ENCODE measurements around the gene ATP2C2.

ATP2C2 gene

DNA sequence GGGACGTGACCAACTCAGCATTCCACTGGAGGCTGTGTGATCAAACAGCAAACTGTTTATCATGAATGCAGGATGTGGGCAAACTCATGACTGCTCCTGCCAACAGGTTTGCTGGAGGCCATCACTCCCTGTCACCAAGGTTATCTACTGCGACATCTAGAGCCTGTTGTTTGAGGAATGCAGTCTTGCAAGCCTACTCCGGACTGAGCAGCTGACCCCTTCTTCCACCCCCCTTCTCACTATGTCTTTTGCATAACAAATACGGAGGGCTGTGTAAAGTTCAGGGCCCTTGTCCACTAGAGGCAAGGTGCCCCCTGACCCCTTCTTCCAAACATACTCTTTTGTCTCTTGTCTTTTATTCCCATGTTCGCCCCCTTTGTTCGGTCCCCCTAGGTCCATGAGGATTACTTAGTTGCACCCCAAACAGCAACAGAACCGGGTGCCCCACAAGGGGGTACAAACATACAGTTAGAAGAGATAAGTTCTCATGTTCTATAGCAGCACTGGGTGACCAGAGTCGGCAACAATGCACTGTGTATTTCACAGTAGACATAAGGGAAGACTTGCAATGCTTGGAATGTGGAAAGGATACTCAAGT is 107.4 kb downstream of the ATP2C2 start:
- no peak for DNase-seq (ENCODE audit: low read depth in 2 of 2)

DNA sequence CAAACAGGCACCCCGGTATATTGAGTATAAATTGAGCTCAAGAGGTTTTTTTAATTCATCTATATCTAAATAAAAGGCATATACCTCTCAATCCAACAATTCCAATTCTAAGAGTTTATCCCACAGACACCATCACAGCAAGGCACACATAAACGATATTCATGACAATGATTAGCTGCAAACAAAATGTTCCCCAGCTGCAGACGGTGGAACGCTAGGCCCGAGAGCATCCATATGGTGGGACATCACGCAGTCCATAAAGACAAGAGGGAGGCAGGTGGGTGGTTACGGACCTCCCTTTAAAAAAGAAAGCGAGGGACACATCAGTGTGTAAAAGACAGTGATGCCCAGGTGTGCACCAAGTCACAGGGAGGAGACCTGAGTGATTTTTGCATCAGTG is 108.1 kb downstream of the ATP2C2 start:
- DNase-seq (ENCODE audit: low read depth in 2 of 2), result no peak

DNA sequence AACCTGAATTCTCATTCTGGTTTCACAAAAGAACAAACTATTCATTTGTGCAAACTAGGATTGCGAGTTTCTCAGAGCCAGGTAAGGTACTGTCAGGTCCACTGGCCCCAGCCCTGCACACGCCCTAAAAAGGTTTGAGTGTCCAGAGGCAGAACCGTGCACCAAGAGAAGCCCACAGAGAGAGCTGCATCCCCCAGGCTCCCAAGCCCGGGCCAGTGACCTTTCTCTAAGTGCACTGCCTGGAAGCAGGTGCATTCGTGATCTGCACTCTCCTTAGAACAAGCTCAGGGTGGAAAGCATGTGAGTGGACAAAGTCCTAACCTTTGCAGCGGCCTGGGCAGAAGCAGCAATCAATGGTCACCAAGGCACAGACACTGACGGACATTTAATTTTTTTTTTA is 109.3 kb downstream of the ATP2C2 start:
- DNase-seq (ENCODE audit: low read depth in 2 of 2), result no peak

DNA sequence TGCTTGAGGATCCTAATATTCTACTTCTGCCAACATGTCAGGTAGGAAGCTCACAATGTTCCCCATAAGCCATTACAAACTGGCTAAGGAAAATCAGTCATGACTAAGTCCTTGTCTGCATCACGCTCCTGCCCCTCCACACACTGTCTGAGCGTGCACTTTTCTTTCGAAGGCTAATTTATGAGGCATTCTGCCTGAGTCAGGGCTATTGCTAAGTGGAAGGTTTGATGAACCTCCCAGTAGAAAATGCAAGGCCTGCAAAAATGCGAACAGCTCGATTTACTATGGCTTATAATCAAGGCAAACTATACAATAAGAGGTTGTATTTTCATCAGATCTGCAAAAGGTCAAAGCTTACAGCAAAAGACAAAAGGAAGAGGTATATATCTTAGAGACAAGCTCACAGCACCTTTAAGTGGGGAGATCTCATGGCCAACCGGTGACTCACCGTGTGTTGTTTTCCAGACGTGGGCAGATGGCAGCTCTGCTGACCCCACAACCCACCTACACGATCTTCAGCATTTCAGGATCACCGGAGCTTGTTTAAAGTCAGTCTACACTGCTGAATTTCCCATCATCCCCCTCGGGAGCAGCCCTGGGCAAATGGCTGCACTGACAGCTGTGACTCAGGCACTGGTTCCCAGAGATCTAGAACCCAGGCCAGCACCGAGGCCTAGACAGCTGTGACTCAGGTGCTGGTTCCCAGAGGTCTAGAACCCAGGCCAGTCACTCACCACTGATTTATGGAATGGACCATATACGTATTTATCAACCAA is 110.0 kb downstream of the ATP2C2 start:
- no peak for DNase-seq (ENCODE audit: low read depth in 2 of 2)

DNA sequence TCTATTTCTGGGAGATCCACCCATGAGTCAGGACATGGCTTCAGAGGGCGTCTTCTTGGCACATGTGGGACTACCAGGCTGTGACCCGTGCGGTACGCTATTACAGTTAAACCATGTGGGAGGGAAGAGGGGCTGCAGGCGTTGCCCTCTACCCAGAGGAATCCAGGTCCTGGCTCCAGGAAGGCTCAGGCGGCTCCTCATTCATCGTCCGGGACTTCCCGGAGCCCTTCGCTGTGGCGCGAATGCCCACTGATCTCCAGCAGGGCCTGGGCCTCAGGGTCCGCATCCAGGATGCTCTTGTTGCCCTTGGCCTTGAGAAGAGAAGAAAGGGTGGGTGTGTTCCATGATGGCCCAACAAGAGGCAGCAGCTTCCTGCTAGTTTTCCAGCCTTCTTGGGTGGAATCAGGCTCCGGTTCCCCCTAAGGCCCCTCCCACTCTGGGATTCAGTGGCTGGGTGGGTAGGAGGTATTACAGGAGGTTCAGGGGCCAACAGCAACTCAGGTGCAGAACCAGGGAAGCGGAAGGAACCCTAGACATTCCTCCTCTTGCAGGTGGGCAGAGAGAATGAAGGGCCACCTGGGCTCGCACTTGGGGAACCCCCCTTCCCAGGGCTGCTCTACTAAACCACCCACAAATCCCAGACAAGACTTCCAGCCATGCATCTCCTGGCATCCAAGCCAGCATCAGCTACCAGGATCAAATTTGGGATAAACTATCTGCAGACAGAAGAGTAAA is 111.5 kb downstream of the ATP2C2 start:
- DNase-seq (ENCODE audit: low read depth in 2 of 2), result no peak

DNA sequence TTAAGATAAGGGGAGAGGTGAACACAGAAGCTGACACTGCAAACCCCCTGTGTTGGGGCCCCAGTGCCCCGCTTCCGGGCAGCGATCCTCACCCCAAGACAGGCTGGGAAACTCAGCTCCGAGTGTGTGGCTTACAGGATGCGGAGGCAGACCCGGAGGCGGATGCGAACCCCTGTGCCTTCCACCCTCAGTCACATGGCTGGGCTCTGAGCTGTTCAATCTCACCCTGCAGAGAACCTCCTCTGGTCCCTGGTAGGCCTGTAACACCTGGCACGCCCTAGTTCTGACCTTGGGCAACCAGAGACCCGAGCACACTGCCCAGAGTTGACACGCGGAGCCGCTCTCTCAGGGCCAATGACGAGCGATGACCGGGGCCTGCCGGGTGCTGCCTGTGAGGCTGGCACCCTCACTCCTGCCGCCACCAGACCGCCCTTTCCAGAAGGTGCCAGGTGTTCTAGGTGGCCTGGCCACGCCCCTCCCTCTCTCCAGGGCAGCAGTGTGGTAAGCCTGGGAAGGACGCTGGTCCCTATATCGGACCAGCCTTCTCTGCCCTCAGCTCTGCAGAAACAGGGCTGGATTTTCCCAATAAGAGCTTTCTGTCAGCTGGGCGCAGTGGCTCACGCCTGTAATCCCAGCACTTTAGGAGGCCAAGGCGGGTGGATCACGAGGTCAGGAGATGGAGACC is 112.9 kb downstream of the ATP2C2 start:
- no peak for DNase-seq (ENCODE audit: low read depth in 2 of 2)

DNA sequence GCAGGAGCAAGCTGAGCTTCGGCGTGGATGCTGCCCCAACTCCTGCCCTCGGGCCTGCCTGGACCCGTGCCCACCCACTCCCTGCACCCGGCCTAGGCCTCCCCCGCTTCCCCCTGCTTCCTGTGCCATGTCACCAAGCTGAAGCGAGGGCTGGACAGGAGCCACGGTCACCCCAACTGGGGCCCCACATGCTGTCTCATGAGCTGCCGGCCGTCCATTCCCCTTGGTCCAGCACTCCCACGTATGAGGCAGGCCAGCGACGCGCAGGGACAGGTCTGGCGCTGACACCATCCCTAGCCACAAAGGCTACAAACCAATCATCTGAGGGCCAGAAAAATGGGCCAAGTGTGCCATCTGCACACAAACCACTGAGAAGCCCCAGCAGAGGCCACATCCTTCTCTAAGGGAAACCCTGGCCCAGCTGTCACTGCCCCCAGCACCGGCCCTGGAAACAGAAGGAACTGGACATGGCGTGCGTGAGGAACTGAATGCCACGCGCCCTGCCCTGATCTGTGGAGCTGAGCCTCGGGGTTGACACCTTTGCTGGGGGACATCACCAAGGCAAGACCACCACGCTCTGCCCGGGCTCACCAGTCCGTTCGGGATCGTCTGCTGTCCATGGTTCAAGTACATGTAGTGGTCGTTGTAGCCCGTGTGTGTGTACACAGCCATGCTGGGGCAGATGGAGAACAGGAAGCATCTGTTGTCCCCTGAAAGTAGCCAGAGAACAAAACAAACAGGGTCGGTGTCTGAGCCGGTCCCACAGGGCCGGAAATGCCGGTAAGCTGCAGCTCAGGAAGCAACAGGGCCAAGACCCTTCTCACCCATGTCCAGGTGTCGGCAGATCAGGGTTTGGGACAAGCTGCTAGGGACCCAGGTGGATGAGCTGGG is 113.9 kb downstream of the ATP2C2 start:
- DNase-seq (ENCODE audit: low read depth in 2 of 2), result no peak

DNA sequence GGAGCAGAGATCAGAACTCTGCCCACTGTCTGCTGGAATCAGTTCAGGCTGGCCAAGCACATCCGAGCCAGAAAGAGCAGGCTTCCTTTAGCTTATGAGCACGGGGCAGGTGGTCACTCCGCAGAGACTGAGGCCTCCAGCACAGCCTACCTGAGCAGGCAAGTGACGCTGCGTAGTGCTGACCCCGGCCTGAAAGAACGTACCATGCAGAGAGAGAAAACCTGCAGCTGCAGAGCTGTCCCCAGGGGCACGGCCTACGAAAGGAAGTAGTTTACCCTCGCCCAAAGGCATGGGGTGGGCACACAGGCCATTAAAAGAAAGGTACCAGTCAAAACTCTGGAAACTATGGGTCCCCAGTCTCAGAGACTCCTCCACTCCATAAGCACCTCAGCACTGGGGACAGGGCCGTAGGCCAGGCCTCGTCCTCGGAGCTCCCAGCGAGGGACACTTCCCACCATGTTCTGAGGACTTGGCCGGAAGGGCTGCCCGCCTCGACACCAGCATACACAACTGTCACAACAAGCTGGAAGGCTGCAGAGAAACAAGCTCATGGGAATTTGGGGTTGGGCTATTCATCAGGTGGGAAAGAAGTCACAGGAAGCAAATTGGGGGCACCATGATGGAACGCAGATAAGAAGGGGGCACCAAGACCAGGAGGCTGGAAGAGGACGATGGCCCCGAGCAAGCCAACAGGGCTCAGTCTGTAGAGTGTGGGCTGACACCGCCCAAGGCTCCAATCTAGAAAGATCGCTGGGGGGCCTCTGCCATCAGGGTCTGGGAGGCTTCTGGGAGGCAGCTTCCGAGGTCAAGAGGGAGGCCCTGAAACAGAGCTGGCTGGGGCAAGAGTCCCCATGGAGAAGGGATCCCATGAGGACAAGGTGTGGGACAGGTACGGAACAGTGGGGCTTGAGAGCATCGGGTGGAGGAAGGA is 114.9 kb downstream of the ATP2C2 start:
- no peak for DNase-seq (ENCODE audit: low read depth in 2 of 2)

DNA sequence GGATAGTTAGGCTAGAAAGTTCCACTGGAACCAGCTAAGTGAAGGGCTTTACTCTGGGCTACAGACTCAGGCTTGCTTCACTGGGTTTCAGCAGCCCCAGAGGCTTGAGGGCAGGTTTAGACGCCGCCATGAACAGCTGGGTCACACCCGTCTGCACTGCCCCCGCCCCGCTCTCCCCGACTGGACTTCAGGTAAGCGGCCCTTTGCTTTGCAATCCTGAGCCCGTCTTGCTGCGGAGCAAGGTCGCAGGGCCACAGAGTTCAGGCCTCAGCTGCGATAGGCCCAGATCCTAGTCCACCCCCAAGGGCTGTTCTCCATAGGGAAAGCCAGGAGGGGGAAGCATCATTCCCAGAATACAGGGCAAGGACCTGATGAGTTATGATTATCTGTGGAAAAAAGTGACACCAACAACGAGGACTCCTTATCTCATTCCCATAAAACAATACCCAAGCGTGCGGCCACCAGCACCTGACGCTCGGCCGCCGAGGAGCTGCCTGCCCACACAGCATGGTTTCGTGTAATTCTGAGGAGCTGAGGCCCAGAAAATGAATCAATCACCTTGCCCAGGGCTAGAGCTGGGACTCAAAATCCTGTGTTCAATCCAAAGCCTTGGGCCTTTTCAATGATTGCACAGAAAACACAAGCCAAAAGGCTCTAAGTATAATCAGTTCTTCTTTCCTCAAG is 115.7 kb downstream of the ATP2C2 start:
- DNase-seq (ENCODE audit: low read depth in 2 of 2), result no peak

DNA sequence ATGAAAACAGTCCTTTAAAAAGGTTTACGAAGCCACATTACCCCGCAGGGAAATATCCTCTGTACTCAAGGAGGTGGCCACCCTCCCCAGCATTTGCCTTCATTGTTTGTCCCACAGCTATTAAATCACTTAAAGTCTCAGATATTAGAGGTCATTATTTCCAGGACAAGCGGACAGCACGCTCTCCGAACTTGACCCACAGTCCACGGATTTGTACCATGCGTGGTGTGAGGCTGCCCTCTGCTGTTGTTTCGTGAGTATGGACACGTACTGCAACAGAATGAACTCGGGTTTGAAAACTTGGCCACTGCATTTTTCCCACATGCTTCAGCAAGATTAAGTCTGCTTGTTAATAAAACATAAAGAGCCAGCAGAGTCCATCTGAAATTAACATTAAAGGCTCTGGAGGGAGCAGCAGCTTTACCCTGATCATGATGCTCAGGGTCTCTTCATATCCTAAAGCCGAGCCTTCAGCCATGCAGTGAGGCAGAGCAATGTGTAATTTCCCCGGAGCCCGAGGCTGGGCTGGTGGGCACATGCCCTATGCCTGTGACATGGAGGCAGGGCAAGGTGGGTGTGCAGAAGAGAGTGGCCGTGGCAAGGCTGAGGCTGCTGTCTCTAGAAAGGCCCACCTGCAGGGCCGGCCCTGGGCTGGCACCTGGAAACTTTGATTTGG is 116.4 kb downstream of the ATP2C2 start:
- no peak for DNase-seq (ENCODE audit: low read depth in 2 of 2)

DNA sequence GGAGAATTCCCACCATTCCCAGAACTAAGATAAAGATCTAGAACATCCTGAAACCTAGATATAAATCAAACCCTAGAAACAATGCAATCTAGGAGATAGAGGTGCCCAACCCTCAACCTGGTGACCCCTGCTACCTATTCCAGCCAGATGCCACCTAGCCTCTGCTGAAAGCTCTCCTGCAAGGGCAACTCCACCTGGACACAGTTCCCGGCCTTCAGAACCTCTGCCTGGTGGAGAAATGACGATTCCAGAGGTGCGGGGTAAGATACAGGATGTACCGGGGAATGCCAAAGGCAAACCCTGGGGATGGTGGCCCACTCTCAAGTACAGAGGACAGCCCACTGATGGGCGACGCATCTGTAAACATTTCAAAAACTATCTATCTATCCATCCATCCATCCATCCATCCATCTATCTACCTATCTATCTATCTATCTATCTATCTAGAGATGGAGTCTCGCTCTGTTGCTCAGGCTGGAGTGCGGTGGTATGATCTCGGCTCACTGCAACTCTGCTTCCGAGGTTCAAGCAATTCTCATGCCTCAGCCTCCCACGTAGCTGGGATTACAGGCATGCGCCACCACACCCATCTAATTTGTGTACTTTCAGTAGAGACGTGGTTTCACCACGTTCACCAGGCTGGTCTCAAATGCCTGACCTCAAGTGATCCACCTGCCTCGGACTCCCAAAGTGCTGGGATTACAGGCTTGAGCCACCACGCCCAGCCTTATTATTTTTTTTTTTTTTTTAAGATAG is 117.1 kb downstream of the ATP2C2 start:
- DNase-seq (ENCODE audit: low read depth in 2 of 2), result no peak

DNA sequence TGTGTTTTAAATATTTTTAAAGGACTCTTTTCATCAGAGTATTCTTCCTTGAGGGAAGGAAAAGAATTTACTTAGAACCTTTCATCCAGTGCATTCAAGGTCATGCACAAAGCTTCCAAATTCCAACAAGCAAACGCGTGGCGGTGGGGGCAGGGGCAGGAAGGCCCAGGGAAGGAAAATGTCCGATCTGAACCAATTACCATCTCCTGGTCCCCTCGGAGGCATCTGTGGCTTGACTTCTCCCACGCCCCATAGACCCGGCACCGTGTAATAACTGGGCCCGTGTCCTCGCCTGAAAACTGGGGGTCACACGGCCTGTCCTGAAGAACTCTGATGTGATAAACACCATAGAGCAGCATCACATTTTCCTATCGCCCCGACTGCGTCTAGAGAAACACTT is 117.8 kb downstream of the ATP2C2 start:
- DNase-seq (ENCODE audit: low read depth in 2 of 2), result no peak

DNA sequence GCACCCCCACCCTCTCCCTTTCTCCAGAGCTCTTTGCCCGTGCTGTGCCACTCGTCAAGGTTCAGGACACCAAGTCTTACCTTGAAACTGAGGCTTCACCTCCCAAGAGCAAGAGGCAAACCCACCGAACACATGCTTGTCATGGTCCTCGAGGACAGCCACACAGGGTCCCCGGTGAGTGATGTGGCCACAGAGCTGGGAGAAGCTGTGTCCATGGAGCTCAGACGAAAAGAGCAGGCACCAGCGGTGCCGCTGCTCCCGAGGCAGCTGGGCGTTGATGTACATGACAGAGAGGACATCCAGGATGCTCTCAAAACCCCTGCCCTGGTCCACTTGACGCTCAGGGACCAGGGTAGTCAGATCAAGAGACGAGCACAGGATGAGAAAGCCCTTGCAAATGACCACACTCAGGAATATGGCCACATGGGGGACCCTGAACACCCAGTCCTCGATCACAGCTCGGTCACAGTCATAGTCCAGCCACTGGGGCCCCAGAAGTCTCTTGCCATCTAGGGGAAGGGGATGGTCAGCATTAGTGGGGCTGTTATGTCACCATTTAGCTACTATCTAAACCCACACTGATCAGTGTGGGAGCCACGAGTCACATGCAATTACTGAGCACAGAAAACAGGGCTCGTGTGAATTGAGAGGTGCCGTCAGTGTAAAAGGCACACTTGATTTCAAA is 118.4 kb downstream of the ATP2C2 start:
- DNase-seq (ENCODE audit: low read depth in 2 of 2), result no peak

DNA sequence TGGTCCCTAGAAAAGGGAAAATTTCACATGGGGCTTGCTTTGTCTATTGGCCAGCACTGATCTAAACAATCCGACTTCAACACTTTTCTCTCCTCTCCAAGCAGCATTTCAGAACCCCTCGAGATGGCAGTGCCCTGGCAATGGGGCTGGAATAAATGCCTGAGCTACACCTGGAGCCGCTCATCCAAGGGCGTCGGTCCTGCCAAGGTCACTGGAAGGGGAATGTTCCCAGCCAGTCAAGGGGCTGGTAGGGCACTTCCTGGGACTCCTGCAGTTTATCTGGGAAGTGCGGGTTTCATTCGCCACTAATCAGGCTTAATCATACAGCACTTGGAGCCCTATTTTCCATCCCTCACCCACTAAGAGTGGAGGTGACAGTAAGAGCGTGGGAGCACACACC is 119.0 kb downstream of the ATP2C2 start:
- no peak for DNase-seq (ENCODE audit: low read depth in 2 of 2)

DNA sequence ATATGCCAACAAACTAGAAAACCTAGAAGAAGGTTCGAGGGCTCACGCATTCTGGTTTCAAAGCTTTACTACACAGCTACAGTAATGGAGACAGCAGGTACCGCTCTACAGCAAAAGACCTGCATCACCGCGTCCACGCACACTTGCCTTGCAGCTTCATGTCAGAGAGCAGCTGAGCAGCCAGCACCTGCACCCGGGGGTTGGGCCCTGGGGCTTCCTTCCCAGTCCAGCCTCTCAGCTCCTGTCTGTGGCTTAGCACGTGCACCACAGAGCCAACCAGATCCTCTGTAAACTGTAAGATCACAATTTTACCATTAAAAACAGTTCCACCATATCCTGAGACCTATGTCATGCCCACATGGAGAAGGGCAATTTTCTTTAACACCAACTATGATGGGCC is 120.8 kb downstream of the ATP2C2 start:
- DNase-seq (ENCODE audit: low read depth in 2 of 2), result no peak

DNA sequence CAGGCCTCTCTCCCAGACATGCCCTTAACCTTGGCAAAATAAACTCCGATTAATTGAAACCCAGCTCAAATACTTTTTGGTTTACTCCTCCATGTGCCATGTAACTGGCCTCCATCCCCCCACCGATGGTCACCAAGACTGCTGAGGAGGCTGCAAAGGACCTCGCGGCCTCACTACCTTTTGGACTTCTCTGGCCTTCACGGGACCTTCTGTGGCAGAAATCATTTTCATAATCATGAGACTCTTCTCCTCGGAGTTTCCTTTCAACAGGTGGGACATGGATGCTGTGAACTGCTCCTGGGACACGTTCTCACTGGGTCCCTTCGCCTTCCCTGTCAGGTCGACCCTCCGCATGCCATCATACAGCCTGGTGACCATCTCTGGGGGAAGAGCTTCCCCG is 127.2 kb downstream of the ATP2C2 start:
- DNase-seq (ENCODE audit: low read depth in 2 of 2), result no peak

DNA sequence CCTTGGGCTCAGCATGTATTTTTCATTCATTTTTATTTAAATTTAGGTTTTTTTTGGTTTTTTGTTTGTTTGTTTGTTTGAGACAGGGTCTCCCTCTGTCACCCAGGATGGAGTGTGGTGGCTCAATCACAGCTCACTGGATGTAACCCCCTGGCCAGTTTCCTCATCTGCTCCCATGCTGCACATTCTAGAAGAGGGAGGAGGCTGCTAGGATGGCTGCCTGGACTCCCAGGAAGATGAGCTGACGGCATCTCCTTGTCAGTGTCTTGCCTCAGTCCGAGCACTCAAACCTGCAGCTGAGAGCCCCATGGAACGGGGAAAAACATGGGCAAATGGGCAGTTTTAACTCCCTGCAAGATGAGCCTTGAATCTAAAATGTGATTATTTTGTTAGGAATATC is 128.7 kb downstream of the ATP2C2 start:
- no peak for DNase-seq (ENCODE audit: low read depth in 2 of 2)

All from stimulated activated CD8-positive, alpha-beta memory T cell treated with anti-CD3 and anti-CD28 coated beads, Interleukin-2, amount 100 ng/mL, for 1 hour (primary cell).